DMS114 treated with DMSO at 0.1 percent for 48 hours (cell line): ENCODE data around the gene VPS8.

ENCODE experiments used
- DNase-seq: peaks from one replicate; lab custom pipeline; 2025; ENCODE audit not compliant: unreplicated experiment; lab: John Stamatoyannopoulos, UW

VPS8 gene

DNA sequence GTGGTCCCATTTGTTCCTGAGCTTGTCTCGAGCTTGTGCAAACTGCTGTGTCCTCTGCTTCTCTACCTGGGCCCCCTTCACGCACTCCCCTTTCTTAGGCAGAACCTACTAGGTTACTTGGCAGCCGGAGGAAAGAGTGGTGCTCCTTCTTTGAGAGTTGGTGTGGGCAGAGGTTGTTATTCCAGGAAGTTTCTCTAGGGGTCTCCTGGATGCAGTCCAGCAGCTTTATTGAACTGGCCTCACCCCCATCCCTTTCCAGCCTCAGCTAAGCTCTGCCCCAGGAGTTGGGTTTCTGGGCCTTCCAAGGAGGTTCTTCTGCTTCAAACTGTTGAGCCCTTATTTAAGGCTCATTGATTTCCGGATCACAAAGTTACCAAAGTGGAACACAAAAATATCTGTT, 237.7 kb downstream of the VPS8 start:
- DNase-seq, result no peak

DNA sequence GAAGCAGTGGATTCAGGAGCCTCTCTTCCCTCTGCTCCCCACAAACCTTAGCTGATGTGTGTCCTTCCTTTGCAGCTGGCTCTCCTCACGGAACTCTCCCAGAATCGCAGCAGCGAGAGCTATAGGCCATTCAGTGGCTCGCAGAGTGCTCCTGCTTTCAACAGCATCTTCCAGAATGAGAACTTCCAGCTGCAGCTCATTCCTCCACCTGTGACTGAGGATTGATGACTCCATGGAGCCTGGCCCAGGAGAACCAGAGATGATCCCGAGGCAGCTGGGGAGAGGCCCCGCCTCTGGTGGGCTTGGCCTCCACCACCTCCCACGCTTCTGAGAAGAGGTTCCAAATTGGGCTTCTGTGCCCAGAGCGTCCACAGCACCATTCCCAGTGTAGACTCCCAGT, 239.8 kb downstream of the VPS8 start:
- no peak for DNase-seq

DNA sequence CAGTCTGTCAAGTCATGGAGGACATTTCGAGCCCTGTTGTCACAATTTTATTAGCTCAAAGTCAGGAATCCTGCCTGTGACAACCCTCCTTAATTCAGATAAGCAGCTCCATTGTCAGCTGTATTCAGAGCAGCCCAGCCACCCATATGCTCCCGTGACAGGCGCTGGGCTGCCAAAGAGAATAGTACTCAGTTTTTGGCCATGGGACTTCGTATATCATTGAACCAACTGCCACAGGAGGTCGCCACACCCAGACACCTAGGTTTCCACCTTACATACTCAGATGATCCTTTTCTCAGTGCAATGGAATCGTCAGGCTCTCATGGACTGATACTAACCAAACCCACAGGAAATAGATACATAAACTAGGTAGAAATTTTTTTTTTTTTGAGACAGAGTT, 240.7 kb downstream of the VPS8 start:
- no peak for DNase-seq

DNA sequence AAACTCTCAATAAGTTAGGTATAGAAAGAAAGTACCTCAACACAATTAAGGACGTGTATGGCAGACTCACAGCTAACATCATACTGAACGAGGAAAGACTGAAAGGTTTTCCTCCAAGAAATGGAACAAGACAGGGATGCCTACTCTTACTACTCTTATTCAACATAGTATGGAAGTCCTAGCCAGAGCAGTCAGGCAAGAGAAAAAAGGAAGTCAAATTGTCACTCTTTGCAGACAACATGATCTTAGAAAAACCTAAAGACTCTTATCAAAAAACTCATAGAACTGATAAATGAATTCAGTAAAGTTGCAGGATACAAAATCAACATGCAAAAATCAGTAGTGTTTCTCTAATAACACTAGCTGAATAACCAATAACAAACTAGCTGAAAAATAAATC, 244.9 kb downstream of the VPS8 start:
- no peak for DNase-seq

DNA sequence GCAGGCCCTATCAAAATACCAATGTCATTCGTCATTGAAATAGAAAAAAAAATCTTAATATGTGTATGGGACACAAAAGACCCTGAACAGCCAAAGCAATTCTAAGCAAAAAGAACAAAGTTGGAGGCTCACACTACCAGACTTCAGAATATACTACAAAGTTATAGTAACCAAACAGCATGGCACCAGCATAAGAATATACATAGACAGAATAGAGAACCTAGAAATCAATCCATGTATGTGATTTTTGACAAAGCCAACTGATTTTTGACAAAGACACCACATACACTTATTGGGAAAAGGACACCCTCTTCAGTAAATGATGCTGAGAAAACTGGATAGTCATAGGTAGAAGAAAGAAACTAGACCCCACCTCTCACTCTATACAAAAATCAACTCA, 245.9 kb downstream of the VPS8 start:
- no peak for DNase-seq

DNA sequence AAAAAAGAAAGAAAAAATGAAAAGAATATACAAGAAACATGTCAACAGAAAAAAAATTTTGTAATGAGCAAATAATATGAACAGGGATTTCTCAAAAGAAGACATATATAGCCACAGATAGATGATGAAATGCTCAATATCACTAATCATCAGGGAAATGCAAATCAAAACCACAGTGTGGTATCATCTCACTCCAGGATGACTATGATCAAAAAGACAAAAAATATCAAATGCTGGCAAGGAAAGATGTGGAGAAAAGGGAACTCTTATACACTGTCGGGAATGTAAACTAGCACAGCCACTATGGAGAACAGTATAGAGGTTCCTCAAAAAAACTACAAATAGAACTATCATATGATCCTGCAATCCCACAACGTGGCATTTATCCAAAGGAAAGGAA, 246.8 kb downstream of the VPS8 start:
- no peak for DNase-seq

DNA sequence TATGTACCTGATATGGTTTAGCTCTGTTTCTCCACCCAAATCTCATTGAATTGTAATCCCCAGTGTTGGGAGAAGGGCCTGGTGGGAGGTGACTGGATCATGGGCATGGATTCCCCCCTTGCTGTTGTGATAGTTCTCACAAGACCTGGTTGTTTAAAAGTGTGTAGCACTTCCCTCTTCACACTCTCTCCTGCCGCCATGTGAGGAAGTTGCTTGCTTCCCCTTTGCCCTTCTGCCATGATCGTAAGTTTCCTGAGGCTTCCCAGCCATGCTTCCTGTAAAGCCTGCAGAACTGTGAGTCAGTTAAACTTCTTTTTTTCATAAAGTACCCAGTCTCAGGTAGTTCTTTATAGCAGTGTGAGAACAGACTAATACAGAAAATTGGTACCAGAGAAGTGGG, 247.8 kb downstream of the VPS8 start:
- no peak for DNase-seq

DNA sequence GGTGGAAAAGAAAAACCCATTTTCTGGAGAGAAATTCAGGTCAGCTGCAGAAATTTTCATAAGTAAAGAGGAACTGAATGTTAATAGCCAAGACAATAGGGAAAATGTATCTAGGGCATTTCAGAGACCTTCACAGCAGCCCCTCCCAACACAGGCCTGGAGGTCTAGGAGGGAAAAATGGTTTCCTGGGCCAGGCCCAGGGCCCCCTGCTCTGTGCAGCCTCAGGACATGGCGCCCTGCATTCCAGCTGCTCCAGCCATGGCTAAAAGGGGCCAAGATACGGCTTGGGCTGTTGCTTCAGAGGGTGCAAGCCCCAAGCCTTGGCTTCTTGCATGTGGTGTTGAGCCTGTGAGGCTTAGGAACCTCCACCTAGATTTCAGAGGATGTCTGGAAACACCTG, 248.7 kb downstream of the VPS8 start:
- no peak for DNase-seq

DNA sequence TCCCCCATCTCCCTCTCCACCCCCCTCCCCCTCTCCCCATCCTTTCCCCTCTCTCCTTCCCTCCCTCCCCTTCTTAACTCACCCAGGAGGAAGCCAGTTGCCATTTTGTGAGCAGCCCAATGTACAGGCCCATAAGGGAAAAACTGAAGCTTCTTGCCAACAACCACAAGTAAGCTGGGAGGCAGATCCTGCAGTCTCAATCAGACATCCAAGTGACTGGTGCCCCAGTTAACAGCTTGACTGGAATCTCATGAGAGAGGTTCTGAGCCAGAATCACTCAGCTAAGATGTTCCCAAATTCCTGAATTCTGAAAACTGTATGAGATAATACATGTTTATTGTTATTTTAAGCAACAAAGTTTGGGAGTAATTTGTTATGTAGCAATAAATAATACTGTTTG, 250.2 kb downstream of the VPS8 start:
- DNase-seq, result no peak

DNA sequence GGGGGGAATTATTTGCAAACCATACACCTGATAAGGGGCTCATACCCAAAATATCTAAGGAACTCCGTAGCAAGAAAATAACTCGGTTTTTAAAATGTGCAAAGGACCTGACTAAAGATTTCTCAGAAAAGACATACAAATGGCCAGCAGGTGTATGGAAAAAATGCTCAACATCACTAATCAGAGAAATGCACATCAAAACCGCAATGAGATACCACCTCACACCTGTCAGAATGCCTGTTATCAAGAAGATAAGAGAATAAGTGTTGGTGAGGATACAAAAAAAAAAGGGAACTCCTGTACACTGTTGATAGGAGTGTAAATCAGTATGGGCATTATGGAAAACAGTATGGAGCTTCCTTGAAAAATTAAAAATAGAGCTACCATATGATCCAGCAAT, 251.5 kb downstream of the VPS8 start:
- DNase-seq, result no peak

DNA sequence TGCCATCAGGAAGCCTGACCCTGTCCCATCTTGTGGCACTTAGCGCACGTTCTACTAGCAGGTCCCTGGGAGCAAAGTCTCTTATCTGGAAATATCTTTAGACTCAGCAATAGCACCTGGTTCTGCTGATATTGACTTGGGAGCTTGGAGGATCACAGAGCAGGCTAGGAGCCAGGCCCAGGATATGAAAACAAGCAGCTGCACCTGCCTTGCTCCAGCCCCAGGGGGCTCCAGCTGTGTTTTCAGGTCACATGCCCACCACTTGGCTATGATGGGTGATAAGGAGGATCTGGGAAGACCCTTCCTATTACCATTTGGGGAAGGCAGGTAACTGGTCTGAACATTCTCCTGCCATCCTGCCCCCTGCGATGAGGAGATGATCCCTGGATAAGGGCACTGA, 253.1 kb downstream of the VPS8 start:
- DNase-seq, result no peak

DNA sequence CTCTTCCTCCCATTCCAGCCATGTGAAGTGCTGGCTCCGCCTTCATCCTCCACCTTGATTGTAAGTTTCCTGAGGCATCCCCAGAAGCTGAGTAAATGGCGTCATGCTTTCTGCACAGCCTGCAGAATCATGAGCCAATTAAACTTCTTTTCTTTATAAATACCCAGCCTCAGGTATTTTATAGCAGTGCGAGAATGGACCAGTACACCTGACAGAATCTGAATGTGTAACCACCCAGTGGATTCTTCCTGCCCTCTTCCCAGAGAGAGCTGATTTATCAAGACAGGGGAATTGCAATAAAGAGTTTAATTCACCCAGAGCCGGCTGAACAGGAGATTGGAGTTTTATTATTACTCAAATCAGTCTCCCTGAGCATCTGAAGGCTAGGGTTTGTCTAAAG, 254.3 kb downstream of the VPS8 start:
- no peak for DNase-seq

DNA sequence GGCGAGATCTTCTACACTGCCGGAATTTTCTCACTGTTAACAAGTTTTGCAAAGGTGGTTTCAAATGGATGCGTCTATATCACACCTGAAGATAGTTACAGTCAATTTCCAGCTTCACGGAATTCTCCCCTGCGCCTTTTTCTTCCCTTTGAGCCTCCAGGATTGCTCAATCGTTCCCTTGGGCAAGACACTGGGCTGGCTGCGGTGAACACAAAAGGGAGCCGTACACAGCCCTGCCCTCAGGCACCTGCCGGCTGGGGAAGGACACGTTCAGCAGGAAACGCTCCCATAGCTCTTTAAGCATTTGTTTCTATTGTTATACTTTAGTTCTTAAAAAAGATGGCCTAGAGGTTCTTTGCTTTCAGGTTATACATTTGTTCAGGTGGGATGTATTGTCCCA, 255.2 kb downstream of the VPS8 start:
- DNase-seq, result no peak

DNA sequence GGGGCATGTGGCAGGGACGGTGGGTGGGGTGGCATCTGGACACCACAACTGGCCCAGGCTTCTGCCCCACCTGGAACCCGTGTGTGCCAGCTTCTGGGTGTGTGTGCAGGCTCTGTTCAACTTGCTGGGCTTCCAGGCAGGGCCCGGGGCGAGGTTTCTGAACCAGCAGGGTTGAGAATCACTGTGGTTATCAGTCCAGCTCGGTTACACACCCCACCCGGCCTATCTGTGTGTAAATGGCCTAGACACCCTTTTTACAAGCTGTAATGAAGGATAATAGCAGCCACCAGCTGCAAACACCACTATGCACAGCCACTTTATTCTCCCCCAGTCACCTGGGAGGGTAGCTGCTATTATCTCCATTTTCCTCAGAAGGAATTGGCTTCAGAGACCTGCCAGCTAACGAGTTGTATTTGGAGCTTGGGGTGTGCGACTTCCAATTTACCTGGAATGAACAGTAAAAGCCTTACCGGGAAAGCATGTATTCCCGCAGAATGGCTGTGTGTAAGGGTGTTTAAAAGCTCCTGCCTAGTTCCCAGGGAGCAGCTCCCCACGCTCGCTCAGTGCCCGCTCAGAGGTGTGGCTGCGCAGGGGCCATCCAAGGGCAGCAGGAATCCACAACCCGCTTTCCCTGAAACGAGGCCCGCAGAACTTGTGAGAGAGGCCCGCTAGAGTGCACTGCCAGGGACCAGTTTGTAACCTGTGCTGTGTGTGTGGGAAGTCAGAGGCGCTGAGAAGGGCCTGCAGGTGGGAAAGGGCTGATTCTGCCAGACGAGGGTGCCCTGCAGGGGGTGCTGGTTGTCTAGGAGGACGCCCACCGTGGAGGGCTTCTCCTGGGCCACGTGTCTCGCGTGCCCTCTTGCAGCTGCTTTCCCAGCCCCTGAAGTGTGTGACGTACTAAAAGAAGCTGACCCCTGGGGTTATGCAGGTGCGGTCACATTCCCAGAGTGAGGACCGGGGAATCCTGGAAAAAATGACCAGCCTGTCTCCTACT, 257.4 kb downstream of the VPS8 start:
- DNase-seq, result no peak

DNA sequence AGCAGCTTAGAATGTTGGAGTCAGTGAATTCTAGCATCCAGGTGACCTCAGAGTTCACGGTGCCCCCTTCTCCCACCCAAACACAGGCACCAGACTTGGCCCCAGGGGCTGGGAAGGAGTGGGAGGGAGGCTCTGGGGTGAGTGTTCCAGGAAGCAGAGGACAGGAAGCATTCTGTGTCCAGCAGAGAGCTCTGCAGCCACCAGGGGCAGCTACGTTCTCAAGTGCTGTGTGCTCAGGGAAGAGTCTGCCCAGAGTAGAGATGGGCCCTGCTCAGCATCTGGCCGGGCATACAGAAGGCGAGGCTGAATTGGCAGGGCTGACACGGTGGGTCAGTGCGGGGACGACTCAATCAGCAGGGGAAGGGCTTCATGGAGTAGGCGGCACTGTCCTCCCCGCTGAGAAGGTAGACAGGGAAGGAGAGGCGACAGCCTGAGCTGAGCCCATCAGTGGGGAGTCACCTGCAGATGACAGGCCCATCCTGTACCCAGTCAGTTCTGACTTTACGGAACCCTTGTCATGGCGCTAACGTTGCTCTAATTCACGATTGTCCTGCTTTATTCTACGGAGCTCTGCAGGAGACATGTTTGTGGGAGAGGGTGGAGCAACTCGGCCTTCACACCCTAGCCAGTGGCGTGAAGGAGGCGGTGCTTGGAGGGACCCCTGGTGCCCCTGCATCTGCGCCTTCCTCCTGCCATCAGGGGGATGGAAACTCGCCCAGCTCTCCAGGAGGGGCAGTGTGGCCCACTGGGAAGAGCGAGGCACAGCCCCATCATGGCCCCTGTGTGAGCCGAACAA, 258.7 kb downstream of the VPS8 start:
- DNase-seq, result no peak

DNA sequence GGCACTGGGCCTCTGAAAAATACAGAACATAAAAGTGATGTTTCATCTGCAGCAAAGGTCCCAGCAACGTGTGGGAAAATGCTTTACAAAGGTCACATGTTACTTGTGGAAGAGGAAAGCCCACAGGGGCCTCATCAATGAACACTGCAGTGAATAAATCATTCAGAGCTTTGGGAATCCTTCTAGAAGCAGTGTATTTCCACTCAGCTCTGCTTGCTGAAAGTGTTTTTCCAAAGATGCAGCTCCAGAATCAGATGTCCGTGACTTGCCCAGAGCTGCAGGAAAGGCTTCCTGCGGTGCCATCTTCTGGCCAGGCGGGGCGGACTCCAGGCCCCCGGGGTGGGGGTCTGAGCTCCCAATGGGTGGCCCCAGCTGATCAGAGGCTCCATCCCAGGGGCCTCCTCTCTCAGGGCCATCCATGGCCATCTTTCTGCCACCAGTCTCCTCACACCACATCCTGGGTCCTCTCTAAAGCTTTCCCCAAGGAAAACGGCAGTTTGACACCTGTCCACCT, 259.4 kb downstream of the VPS8 start:
- no peak for DNase-seq

DNA sequence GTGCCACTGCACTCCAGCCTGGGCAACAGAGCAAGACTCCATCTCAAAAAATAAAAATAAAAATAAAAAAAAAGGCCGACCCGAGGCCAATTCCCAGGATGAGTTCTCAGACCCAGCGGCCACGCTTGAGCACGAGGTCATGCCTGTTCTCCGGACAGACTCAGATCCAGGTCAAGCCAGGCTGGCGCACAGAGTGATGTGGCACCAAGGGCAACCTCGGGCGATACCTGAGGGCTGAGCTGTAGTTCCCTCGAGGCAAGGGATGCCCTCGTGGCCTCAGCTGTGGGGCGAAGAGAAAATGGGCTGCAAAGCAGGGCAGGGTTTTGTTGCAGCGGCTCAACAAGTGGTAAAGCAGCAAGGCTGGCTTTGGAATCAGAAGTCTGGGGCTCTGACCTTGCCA, 263.6 kb downstream of the VPS8 start:
- no peak for DNase-seq

DNA sequence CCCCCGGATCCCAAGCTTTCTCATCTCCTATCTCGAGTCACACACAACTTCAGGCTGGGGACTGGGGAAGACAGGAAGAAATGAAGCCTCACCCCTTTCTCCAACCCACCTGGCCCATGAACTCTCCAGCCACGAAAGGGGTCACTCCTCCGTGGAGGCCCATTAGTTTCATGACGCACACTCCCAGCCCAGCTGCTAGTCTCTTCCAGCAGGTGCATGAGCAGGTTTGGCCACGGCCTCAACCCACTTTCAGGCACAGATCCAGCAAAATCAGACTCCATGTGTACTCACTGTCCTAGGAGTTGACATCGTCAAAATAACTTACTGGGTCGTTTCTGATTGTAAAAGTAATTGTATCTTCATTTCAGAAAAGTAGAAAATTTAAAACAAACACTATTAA, 264.3 kb downstream of the VPS8 start:
- no peak for DNase-seq

DNA sequence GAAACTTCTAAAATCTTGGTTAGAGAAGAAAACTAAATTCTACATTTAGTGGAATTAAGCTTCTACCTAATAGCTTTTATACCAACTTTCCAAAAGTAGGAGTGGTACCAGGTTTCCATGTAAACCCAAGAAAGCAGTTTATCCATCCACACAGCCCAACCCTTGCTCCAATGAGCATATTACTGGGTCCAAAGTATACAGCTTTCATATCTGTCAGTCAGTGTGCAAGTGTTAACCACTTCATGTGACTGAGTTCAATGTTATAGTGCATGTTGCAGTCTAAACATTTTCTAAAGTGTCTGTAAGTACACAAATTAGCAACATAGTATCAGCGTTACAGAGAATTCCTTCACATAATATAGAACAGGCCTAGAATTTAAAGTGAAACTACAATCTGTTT, 267.7 kb downstream of the VPS8 start:
- no peak for DNase-seq

DNA sequence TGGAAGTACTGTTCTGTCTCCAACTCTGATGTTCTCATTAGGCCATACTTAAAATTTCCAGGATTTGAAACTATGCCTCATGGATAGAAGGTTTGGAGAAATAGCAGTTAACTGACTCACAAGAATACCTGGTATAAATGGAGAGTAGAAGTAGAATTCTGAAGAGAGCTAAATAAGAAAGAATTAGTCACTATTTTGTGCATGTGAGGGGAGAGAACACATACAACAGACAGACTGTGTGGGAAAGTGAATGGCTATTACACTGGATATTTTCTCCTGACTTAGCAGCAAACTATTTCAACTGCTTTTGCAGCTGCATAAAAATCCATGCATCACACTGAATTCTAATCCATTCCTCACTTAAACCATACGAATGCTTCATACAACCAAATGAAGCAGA, 269.6 kb downstream of the VPS8 start:
- no peak for DNase-seq

DNA sequence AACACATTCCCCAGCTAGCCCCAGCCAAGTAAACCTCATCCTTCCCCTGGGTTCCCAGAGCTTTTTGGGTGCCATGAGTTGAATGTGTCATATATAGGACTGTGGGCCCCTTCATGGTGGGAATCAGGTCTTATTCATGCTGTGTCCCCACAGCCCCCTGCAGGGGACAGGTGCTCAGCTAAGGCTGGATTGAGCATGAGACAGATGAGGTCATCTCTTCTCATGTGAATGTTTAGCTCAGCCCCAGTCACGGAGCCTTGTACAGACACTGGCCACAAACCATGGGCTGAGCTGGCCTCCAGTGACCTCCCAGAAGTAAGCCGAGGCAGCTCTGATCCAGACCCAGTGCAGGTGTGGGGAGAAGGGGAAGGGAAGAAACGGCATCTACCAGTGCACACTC, 270.2 kb downstream of the VPS8 start:
- DNase-seq, result no peak

DNA sequence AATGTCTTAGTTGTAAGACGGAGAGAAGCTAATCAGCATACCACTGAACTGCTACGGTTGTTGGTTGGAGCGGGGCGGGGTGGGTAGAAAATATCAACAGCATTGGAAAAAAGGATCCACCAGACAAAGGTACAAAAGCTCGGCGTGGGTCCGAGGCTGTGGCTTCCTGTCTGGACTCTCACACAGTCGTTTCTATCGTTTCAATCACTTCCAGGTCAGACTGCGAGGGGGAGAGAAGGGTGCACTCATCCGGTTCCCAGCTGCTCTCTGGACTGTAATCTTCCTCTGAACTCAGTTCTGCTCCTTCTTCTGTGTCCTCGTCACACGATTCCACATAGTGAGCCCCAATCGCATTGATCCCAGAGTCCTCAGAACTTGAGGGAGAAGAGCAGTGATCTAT, 270.9 kb downstream of the VPS8 start:
- DNase-seq, result no peak
